Esophagus squamous epithelium (tissue), 4 donors: ENCODE data around the gene PCSK5.

ENCODE experiments used
- POLR2A ChIP-seq, 4 donors: fragments of 450-650 bp; IDR thresholded peaks; one replicate each; pipeline ENCODE4 v1.6.1; 2017; ENCODE audit warnings: antibody characterized with exemption in 4 of 4, mild to moderate bottlenecking in 4 of 4, moderate library complexity in 3 of 4
- TF ChIP-seq, protein P1 (sequence below), 6 experiments: fragments of 450-650 bp in 4 of 6; fragments of 200-600 bp in 2 of 6; sonication (generic) in 2 of 6; IDR thresholded peaks; one replicate each; pipeline ENCODE4 v1.5.1; 2016 to 2019; ENCODE audit warnings: antibody characterized with exemption in 6 of 6, mild to moderate bottlenecking in 4 of 6, moderate library complexity in 4 of 6

DNA sequence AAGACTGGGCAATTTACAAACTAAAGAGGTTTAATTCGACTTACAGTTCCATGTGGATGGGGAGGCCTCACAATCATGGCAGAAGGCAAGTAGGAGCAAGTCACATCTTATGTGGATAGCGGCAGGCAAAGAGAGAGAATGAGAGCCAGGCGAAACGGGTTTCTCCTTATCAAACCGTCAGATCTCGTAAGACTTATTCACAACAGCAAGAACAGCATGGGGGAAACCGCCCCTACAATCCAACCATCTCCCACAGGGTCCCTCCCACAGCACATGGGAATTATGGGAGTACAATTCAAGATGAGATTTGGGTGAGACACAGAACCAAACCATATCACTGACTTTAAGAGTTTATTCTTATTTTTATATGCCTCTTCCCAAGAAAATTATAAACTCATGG lies 443.5 kb downstream of the PCSK5 start:
- no peak for TF ChIP-seq POLR2A (IDR thresholded peaks at IDR 0.05)
- TF ChIP-seq, protein P1, sequence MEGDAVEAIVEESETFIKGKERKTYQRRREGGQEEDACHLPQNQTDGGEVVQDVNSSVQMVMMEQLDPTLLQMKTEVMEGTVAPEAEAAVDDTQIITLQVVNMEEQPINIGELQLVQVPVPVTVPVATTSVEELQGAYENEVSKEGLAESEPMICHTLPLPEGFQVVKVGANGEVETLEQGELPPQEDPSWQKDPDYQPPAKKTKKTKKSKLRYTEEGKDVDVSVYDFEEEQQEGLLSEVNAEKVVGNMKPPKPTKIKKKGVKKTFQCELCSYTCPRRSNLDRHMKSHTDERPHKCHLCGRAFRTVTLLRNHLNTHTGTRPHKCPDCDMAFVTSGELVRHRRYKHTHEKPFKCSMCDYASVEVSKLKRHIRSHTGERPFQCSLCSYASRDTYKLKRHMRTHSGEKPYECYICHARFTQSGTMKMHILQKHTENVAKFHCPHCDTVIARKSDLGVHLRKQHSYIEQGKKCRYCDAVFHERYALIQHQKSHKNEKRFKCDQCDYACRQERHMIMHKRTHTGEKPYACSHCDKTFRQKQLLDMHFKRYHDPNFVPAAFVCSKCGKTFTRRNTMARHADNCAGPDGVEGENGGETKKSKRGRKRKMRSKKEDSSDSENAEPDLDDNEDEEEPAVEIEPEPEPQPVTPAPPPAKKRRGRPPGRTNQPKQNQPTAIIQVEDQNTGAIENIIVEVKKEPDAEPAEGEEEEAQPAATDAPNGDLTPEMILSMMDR (IDR thresholded peaks at IDR 0.05) = no peak
